Ureter (tissue), 1 donor: ENCODE results near the gene PDIA4. TPM values are rescaled to one million over a fixed set of nuclear protein-coding genes. Genes with fewer than 3 reads are reported as not detected.
"Not testable (repeated sequence)": the region's sequence is repeated elsewhere in the genome, so short reads cannot be mapped to it uniquely, and the experiment has no call there.

Source experiments
- DNase-seq: peaks from one replicate; pipeline ENCODE4 v3.0.0-alpha.2; 2020; ENCODE audit warnings: low spot score
- total RNA-seq: library from RNA; stranded (reverse); gene quantifications from one replicate; pipeline ENCODE4 v1.2.4, GENCODE V29; 2023
- donor health status: DM: yes; HTN: yes; CAD: no.

The PDIA4 gene
- total RNA-seq, 1 donor from 2014 or later, result 116 TPM

- DNase-seq, result no peak
These were observed 3.1 kb upstream of the PDIA4 start for GRCh38 chr7:149031353-149031910.

GRCh38 chr7:149030439-149030838 lies 2.1 kb upstream of the PDIA4 start:
- DNase-seq, result not testable (repeated sequence)

GRCh38 chr7:149027611-149028345 lies 527 bp downstream of the PDIA4 start:
- DNase-seq, result no peak

GRCh38 chr7:149027055-149027454 lies 1.2 kb downstream of the PDIA4 start:
- no peak for DNase-seq

GRCh38 chr7:149023662-149024061 lies 4.6 kb downstream of the PDIA4 start:
- no peak for DNase-seq

GRCh38 chr7:149022756-149023360 lies 5.4 kb downstream of the PDIA4 start:
- no peak for DNase-seq

GRCh38 chr7:149021725-149022062 lies 6.6 kb downstream of the PDIA4 start:
- DNase-seq, result no peak

- no peak for DNase-seq
These were observed 7.8 kb downstream of the PDIA4 start for GRCh38 chr7:149020483-149020882.

- no peak for DNase-seq
These were observed 11.4 kb downstream of the PDIA4 start for GRCh38 chr7:149016876-149017275.

GRCh38 chr7:149014309-149014708 lies 14.0 kb downstream of the PDIA4 start:
- no peak for DNase-seq

- no peak for DNase-seq
These were observed 14.4 kb downstream of the PDIA4 start for GRCh38 chr7:149013876-149014275.

- not testable (repeated sequence) for DNase-seq
These were observed 15.6 kb downstream of the PDIA4 start for GRCh38 chr7:149012730-149013129.

- no peak for DNase-seq
These were observed 16.8 kb downstream of the PDIA4 start for GRCh38 chr7:149011491-149011890.

- no peak for DNase-seq
These were observed 17.9 kb downstream of the PDIA4 start for GRCh38 chr7:149010451-149010850.

- DNase-seq, result no peak
These were observed 18.8 kb downstream of the PDIA4 start for GRCh38 chr7:149009527-149009926.

- DNase-seq, result no peak
These were observed 20.7 kb downstream of the PDIA4 start for GRCh38 chr7:149007611-149008010.

- no peak for DNase-seq
These were observed 21.2 kb downstream of the PDIA4 start for GRCh38 chr7:149007146-149007545.

- DNase-seq, result no peak
These were observed 22.0 kb downstream of the PDIA4 start for GRCh38 chr7:149006345-149006725.

- peak; percentile 74 for DNase-seq
These were observed 22.6 kb downstream of the PDIA4 start for GRCh38 chr7:149005427-149006344.

GRCh38 chr7:149004405-149005370 lies 23.6 kb downstream of the PDIA4 start:
- no peak for DNase-seq
